Measurements from ENCODE around the gene PDE6C.

Gene PDE6C

DNA sequence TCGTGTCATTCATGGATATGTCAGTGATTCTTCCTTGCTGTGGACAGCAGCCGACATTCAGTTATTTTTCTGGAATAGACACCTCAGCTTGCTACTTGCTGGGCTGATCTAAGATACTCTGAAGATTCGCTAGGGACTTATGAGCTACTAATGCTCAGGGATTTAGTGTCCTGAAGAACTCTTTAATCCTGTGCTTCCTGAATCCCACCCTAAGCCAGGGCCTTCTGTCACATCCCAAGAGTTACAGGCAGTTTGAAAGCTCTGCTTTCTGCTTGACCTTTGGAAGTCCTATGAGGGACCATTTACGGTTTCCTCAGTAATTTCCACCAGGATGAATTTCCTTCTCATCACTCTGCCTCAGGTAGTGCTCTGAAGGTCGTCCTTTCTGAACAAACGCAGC lies at the start of gene PDE6C:
Gene PDE6C (plus strand): TSS at position 227 of the 400 bp plus-strand sequence. CDS start 189 bp downstream, outside the sequence.
- no peak for DNase-seq (ENCODE audit: insufficient read length, low spot score)

GRCh38 chr10:93565446-93565845 lies 46.9 kb upstream of the PDE6C start:
- FAIRE-seq (no peak), DNase-seq (ENCODE audit: insufficient read length, low spot score) (no peak)

More for the DNA sequence above, at the start of gene PDE6C:
- no peak for FAIRE-seq

DNA sequence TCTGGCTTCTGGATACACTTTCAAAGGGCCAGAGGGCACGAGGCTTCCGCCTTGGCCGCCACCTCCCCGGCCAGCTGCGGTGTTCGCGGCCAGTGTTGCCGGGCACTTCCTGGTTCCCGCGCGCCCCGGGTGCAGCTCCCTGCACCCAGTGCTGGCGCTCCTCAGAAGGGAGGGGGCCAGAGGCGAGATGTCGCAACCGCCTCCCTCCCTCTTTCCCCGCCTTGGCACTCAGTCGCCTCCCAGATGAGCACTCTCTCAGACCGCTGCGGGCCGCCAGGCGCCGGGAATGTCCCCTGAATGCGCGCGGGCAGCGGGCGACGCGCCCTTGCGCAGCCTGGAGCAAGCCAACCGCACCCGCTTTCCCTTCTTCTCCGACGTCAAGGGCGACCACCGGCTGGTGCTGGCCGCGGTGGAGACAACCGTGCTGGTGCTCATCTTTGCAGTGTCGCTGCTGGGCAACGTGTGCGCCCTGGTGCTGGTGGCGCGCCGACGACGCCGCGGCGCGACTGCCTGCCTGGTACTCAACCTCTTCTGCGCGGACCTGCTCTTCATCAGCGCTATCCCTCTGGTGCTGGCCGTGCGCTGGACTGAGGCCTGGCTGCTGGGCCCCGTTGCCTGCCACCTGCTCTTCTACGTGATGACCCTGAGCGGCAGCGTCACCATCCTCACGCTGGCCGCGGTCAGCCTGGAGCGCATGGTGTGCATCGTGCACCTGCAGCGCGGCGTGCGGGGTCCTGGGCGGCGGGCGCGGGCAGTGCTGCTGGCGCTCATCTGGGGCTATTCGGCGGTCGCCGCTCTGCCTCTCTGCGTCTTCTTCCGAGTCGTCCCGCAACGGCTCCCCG lies 45.7 kb upstream of the PDE6C start, which contains the start of gene FFAR4:
Gene FFAR4 (plus strand): TSS at position 231 of the 842 bp plus-strand sequence. CDS start 56 bp downstream, at position 287.
- FAIRE-seq (no peak), DNase-seq (ENCODE audit: insufficient read length, low spot score) (no peak)

DNA sequence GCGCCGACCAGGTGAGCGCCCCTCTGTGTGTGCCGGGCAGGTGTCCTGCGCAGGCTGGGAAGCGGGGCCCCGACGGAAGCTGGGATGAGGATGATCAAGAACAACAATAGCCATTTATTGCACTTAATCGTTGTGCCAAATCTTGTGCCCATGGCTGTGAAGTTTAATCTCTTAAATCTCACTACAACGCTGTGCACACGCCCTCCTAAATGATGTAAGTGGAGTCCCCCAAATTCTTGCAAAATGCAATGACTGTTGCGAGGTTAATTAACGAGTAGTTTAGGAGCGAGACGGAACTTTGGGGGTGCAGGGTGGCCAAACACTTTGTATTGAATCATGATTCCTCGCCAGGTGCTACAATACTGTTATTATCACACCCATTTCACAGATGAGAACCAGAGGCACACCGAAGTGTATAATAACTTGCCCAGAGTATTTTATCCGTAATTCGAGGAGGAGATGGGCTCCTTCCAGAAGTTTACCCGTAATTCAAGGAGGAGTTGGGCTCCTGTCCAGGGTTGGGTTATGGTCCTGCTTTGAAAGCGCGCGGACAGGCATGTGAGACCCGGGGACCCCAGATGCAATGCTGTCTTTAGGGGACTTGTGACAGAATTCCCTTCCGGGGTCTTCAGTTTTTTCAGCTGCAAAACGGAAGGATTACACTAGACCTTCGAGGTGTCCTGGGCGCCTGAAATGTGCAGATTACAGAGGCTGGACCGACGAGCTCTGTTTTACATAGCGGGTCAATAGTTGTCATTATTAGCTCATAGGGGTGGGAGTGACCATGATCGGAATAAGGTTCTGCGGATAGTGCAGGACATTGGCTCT lies 44.8 kb upstream of the PDE6C start:
- DNase-seq (ENCODE audit: insufficient read length, low spot score), result no peak
- no peak for FAIRE-seq

- FAIRE-seq, result no peak
- DNase-seq (ENCODE audit: insufficient read length, low spot score), result no peak
Observed at GRCh38 chr10:93568105-93568390, 44.3 kb upstream of the PDE6C start.

DNA sequence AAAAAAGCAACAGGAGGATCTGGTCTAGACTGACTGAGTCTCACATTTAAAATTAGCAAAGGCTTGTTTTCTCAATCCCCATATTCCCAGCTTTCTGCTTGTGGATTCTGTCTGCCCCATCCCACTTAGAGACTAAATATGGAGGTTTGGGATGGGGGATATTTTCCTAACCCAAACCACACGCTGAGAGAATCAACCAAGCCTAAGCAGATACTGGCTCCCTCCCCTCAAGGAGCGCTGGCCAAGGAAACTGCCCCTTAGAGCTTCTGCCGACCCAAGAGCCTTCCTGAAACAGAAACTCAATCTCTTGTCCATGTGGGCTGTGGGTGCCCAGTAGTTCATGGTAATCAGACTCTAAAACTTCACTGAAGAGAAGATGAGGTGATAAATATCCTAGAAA lies 42.0 kb upstream of the PDE6C start:
- FAIRE-seq, result no peak
- DNase-seq (ENCODE audit: insufficient read length, low spot score), result no peak

- DNase-seq (ENCODE audit: insufficient read length, low spot score) (no peak), FAIRE-seq (no peak)
Observed at GRCh38 chr10:93572606-93573005, 39.7 kb upstream of the PDE6C start.

DNA sequence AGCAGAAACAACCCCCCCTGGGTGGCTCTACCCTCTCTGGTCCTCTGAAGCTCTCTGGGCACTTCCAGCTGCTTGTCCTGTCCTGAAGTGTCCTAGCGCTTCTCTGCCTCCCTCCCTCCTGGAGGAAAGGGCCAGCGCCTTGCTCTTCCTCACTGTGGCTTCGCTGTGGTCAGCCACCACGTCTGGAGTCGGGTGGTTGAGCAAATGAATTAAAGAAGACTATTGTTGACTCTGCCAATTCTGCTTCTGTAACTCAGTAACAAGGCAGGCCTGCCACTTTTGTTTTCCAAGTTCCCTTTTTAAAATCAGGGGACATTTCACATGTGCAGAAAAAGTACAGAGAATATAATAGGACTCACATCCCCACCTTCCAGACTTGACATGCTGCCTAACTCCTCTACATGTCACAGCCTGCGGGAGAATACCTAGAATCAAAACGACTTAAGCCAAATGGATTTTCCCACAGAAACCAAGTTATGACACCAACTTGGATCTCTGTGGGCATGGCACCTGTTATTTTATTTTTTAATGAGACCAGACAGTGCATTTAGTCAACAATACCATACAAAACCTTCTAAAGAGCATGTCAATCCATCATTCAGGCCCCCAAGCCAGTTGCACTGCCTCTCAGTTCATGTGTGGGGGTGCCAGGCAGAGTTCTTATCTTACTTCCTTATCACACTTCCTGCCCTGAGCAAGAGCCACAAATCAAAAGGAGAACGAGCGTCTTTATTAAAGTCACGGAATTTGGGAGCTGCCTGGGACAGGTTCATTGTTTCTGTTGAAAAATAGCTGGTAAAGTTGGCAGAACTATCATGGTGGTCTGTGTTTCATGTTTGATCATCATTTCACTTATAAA lies 39.1 kb upstream of the PDE6C start:
- no peak for FAIRE-seq
- DNase-seq (ENCODE audit: insufficient read length, low spot score), result no peak

DNA sequence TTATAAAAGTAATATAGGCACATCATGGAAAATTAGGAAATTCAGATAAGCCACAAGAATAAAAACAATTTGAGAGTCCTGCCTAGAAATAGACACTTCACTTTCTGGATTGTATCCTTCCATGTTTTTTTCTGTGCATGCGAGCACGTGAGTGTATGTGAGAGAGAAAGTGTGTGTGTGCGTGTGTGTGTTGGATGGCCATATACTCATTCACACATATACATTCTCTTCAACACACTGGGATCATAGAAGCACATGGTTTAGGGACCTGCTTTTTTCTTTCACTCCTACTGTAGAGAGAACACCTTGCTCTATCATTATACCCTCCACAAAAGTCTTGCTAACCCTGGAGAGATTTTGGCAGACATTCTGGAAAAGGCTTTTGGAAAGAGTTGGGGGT lies 38.4 kb upstream of the PDE6C start:
- DNase-seq (ENCODE audit: insufficient read length, low spot score) (no peak), FAIRE-seq (no peak)

GRCh38 chr10:93576888-93577287 lies 35.4 kb upstream of the PDE6C start:
- FAIRE-seq, result no peak

DNA sequence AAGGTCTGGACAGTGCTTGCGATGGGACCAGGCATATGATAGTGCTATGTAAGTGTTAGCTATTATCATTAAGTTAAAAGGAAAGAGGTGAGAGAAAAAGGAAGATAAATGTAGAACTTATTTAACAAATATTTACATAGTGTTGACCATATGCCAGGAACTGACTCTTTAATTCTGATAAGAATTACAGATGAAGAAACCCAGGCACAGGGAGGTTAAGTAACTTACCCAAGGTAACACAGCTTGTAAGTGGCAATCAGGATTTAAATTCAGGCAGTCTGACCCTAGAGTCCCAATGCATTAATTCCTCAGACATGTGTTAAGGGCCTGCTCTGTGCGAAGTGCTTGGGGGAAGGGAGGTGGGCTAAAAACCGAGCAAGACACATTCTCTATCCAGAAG lies 34.8 kb upstream of the PDE6C start:
- FAIRE-seq (no peak), DNase-seq (ENCODE audit: insufficient read length, low spot score) (no peak)

More at GRCh38 chr10:93576888-93577287, 35.4 kb upstream of the PDE6C start:
- DNase-seq (ENCODE audit: insufficient read length, low spot score), result no peak

DNA sequence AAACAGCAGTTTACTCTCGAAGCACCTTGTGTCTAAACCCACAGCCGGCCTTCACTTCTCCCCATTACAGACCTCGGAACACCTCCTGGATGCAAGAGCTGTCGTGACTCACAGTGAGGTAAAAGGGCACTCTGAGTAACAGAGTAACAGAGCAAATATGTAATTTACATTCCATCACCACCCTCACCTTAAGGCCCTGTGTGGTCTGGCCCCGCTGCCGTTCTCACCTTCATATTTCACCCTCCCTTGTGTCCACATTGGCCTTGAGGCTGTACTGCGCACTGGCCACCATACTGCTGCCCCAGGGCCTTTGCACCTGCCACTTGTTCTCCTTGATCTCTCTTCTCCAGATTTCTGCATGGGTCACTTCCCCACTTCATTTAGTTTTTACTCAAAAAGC lies 33.2 kb upstream of the PDE6C start:
- DNase-seq (ENCODE audit: insufficient read length, low spot score) (no peak), FAIRE-seq (no peak)

- DNase-seq (ENCODE audit: insufficient read length, low spot score), result no peak
- FAIRE-seq, result no peak
Observed at GRCh38 chr10:93579985-93580711, 32.2 kb upstream of the PDE6C start.

GRCh38 chr10:93580828-93581227 lies 31.5 kb upstream of the PDE6C start:
- FAIRE-seq, result no peak
- no peak for DNase-seq (ENCODE audit: insufficient read length, low spot score)

- FAIRE-seq (no peak), DNase-seq (ENCODE audit: insufficient read length, low spot score) (no peak)
Observed at GRCh38 chr10:93584445-93584844, 27.9 kb upstream of the PDE6C start.

DNA sequence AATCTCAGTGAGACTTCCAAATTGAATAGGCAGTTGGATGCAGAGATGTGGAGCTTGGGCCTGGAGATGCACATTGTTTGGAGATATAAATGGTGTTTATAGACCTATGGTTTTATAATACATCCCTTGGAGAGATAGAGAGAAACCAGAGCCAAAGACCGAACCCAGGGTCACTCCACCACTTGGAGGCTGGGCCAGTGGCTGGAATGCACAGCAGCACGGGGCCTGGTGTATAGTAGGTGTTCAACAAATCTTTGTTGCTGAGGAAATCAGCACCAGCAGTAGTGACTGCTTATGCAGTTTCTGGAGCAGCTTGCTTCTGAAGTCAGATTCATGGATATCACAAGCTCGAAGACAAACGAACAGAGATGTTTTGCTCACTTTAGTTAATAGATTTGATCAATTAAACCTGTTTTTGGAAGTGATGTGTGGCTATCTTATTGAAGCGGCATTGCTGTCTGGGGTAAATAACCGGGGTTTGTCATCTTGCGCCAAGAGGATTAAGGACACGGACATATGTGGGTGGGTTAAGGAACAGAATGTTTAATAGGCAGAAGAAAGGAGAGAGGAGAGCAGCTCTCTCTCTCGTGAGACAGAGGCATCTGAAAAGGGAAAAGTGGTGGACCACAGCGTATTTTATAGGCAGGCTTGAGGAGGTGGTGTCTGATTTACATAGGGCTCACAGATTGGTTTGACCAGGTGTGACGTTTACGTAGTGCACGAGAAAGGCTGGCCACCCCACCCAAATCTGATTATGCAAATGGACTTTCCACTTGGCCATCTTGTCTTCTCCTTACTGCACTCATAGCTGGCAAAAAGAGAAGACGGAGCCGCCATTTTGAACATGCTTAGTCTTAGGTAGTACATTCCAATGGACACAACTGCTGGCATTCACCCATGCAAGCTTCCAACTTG lies 22.4 kb upstream of the PDE6C start:
- no peak for FAIRE-seq
- DNase-seq (ENCODE audit: insufficient read length, low spot score), result no peak

DNA sequence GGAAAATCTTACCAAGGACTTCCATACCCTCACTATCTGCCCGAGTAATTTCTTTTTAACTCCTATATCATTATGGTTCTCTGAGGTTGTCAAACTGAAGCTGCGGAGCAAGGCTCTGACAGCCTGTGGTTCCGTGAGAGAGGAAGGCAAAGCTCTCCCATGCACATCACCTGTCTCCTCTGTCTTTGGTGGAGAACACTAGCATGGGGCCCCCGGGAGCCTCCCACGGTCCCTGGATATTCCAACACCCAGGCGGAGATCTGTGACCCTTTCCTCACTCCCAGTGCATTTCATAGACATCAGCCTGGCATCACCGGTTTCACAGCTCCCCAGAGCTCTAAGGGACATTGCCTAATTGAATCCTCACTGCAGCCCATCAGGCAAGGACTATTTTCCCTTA lies 21.7 kb upstream of the PDE6C start:
- no peak for FAIRE-seq

DNA sequence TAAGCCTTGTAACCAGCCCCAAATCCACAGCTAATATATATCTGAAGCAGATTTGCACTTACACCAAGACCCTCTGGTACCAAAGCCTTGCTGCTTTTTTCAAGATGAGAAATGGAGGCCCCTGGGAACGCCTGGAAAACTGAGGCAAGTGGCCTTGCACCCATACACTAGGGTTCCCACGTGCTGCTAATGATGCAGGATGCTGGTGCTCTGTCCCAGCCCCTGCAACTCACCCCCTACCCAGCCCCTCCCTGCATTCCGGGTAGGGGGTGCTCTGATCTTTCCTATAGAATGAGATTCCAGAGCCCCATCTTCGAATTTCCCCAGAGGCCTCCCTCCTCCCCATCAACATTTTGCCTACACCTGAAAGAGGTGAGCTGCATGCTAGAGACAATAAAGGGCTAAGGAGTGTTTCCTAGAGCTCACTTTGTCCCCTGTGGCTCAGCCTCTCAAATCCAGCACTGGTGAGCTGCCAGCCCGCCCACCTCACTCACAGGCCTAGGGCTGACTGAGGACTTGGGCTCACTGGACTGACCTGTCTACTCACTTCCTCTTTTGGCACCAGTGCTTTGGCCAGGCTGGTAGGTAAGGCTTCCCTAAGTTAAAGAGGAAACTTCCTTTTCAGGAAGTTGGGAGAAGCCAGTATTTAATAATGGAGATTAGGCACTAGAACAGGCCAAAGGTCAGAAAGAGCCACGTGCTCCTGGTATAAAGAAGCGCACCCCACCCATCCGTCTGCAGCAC lies 21.1 kb upstream of the PDE6C start:
- DNase-seq (ENCODE audit: insufficient read length, low spot score) (no peak), FAIRE-seq (no peak)

More for the DNA sequence above, 21.7 kb upstream of the PDE6C start:
- DNase-seq (ENCODE audit: insufficient read length, low spot score), result no peak

GRCh38 chr10:93593254-93593653 lies 19.1 kb upstream of the PDE6C start:
- no peak for DNase-seq (ENCODE audit: insufficient read length, low spot score)
- FAIRE-seq, result no peak
